ENCODE results near the gene CCDC87. TPM values are rescaled to one million over a fixed set of nuclear protein-coding genes. Genes with fewer than 3 reads are reported as not detected.

The CCDC87 gene
- total and polyA plus RNA-seq, 4 donors = 0.10 to 0.33 (median 0.19) TPM; not detected in 1

DNA sequence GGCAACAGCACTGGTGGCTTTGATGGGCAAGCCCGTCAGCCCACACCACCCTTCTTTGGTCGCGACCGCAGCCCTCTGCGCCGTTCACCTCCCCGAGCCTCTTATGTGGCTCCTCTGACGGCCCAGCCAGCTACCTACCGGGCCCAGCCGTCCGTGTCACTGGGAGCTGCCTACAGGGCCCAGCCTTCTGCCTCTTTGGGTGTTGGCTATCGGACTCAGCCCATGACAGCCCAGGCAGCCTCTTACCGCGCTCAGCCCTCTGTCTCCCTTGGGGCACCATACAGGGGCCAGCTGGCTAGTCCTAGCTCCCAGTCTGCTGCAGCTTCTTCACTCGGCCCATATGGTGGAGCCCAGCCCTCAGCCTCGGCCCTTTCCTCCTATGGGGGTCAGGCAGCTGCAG lies 31.6 kb upstream of the CCDC87 start:
- intact Hi-C loops (cut with DNase I) = no loop called here

GRCh38 chr11:66619080-66619554 lies 26.3 kb upstream of the CCDC87 start:
- 8 to 11% methylated on average over 4 of the region's 4 CpGs for WGBS, 2 donors
- intact Hi-C loops (cut with DNase I) = no loop called here
- Histone ChIP-seq H3K27ac (ENCODE audit: low read depth in 1 of 2, low read length in 2 of 2) (peak overlapping the region; percentile 57 to 68), H3K9me3 (ENCODE audit: control insufficient read depth, low read length) (no peaks in the 10 kb centered on the region), H3K4me1 (ENCODE audit: control insufficient read depth in 1 of 2, insufficient read depth in 2 of 2, low read length in 2 of 2) (no peaks in the 10 kb centered on the region), H3K27me3 (ENCODE audit: control insufficient read depth in 1 of 2, insufficient read depth in 2 of 2, low read length in 1 of 2) (no peaks in the 10 kb centered on the region), H3K36me3 (ENCODE audit: control insufficient read depth in 1 of 2, insufficient read depth in 2 of 2, low read length in 1 of 2) (no peaks in the 10 kb centered on the region), H3K4me3 (ENCODE audit: low read length in 2 of 2) (peak overlapping the region; percentile 14 to 93)
- ATAC-seq (ENCODE audit: low FRiP score) (no peak), DNase-seq (no peak)

More for the DNA sequence above, 31.6 kb upstream of the CCDC87 start:
- no peaks in the 10 kb centered on the region for H3K9me3 ChIP-seq (ENCODE audit: control insufficient read depth, low read length)
- H3K4me1 ChIP-seq (ENCODE audit: control insufficient read depth in 1 of 2, insufficient read depth in 2 of 2, low read length in 2 of 2) = peaks cover 0 to 2% of the 10 kb centered on the region in 2 donors
- no peak for DNase-seq
- no peak overlapping the region for H3K27ac ChIP-seq (ENCODE audit: low read depth in 1 of 2, low read length in 2 of 2)
- H3K36me3 ChIP-seq (ENCODE audit: control insufficient read depth in 1 of 2, insufficient read depth in 2 of 2, low read length in 1 of 2) = peaks cover 0 to 20% of the 10 kb centered on the region in 2 donors
- 84 to 85% methylated on average over 16 of the region's 16 CpGs for WGBS, 2 donors
- H3K4me3 ChIP-seq (ENCODE audit: low read length in 2 of 2) = no peak overlapping the region
- no peak for ATAC-seq (ENCODE audit: low FRiP score)
- H3K27me3 ChIP-seq (ENCODE audit: control insufficient read depth in 1 of 2, insufficient read depth in 2 of 2, low read length in 1 of 2) = no peaks in the 10 kb centered on the region

DNA sequence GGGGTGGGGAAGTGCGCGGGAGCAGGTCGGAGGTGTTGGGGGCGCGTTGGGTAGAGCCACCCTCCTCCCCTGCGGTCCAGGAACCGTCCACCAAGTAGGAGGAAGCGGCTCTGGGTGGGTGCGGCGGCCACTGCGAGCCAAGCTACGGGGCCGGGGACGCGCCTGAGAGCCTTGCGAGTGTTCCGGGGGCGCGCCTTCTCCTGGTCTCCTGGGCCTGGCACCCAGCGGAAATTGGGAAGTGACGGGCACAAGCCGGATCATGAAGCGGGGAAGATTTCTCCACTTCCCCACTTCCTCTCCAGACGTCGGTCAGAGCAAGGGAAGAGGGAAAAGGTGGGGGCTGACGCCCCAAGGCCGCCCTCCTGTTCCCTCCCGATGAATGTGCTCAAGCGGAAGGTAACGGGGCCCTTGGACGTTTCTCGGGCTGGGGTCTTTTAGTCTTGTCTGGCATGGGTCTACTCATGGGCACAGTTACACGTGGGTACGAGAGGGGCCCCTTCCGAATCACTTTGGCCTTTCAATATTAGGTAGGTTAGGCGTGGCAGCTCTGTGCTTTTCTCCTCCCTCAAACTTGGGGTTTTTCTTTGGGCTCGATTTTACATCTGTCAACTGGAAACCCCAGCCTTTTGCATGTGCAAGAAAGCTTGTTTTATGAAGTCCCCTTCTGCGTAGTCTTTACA lies 24.4 kb upstream of the CCDC87 start:
- DNase-seq = peak; percentile 92 to 93
- peak overlapping the region; percentile 78 to 93 for H3K4me3 ChIP-seq (ENCODE audit: low read length in 2 of 2)
- 0 to 1% methylated on average over 24 to 38 of the region's 38 CpGs for WGBS, 2 donors

DNA sequence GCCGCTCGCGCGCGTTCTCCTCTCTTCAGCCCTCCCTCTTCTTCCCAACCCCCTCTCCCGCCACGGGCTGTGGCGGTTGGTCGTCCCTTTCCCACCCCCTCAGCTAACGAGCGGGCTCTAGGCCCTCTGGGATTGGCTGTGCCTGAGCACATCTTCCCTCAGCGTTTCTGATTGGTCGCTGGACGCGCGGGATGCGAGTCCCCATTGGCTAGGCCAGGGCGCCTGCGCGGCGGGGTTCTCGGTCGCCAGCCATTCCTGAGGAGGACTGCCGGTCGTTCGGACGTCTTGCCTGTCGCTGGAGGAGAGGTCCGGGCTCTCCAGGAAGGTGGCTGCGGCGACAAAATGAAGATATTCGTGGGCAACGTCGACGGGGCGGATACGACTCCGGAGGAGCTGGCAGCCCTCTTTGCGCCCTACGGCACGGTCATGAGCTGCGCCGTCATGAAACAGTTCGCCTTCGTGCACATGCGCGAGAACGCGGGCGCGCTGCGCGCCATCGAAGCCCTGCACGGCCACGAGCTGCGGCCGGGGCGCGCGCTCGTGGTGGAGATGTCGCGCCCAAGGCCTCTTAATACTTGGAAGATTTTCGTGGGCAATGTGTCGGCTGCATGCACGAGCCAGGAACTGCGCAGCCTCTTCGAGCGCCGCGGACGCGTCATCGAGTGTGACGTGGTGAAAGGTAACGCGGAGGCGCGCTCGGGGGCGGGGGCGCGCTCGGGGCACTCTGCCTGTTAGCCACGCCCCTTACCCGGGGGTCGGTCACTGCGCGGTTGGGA lies 23.7 kb upstream of the CCDC87 start, which contains the start of gene RBM14:
TSS of gene RBM14 (plus strand) at position 252 of the 776 bp plus-strand sequence. CDS start at position 343, 91 bp downstream.
- Histone ChIP-seq H3K27ac (ENCODE audit: low read depth in 1 of 2, low read length in 2 of 2) (peak within 1 kb of the TSS; percentile 32 to 84), H3K36me3 (ENCODE audit: control insufficient read depth in 1 of 2, insufficient read depth in 2 of 2, low read length in 1 of 2) (no peaks in the 10 kb centered on the region), H3K4me1 (ENCODE audit: control insufficient read depth in 1 of 2, insufficient read depth in 2 of 2, low read length in 2 of 2) (no peaks in the 10 kb centered on the region), H3K4me3 (ENCODE audit: low read length in 2 of 2) (peak within 1 kb of the TSS; percentile 78 to 93), H3K9me3 (ENCODE audit: control insufficient read depth, low read length) (no peaks in the 10 kb centered on the region), H3K27me3 (ENCODE audit: control insufficient read depth in 1 of 2, insufficient read depth in 2 of 2, low read length in 1 of 2) (no peaks in the 10 kb centered on the region)
- peak; percentile 99 to 100 for DNase-seq
- 0 to 1% methylated on average over 86 to 90 of the region's 90 CpGs for WGBS, 2 donors
- peak; percentile 97 for ATAC-seq (ENCODE audit: low FRiP score)
- intact Hi-C loops (cut with DNase I) = no loop called here

More for the DNA sequence above, 24.4 kb upstream of the CCDC87 start:
- Histone ChIP-seq H3K4me1 (ENCODE audit: control insufficient read depth in 1 of 2, insufficient read depth in 2 of 2, low read length in 2 of 2) (no peaks in the 10 kb centered on the region), H3K9me3 (ENCODE audit: control insufficient read depth, low read length) (no peaks in the 10 kb centered on the region), H3K36me3 (ENCODE audit: control insufficient read depth in 1 of 2, insufficient read depth in 2 of 2, low read length in 1 of 2) (no peaks in the 10 kb centered on the region), H3K27me3 (ENCODE audit: control insufficient read depth in 1 of 2, insufficient read depth in 2 of 2, low read length in 1 of 2) (no peaks in the 10 kb centered on the region), H3K27ac (ENCODE audit: low read depth in 1 of 2, low read length in 2 of 2) (peak overlapping the region; percentile 32 to 66)
- ATAC-seq (ENCODE audit: low FRiP score) = peak; percentile 76
- intact Hi-C loops (cut with DNase I) = no loop called here

DNA sequence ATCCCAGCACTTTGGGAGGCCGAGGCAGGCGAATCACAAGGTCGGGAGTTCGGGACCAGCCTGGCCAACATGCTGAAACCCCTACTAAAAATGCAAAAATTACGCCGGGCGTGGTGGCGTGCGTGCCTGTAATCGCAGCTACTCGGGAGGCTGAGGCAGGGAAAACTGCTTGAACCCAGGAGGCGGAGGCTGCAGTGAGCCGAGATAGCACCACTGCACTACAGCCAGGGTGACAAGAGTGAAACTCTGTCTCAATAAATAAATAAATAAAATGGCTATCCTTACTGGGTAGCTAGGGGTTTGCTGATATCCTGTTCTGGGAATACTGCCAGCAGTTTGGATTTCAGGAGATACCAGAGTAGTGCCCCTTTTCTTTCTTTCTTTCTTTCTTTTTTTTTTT lies 21.2 kb upstream of the CCDC87 start:
- Histone ChIP-seq H3K27ac (ENCODE audit: low read depth in 1 of 2, low read length in 2 of 2) (no peak overlapping the region), H3K27me3 (ENCODE audit: control insufficient read depth in 1 of 2, insufficient read depth in 2 of 2, low read length in 1 of 2) (no peaks in the 10 kb centered on the region), H3K36me3 (ENCODE audit: control insufficient read depth in 1 of 2, insufficient read depth in 2 of 2, low read length in 1 of 2) (no peaks in the 10 kb centered on the region), H3K9me3 (ENCODE audit: control insufficient read depth, low read length) (no peaks in the 10 kb centered on the region), H3K4me1 (ENCODE audit: control insufficient read depth in 1 of 2, insufficient read depth in 2 of 2, low read length in 2 of 2) (no peaks in the 10 kb centered on the region), H3K4me3 (ENCODE audit: low read length in 2 of 2) (no peak overlapping the region)
- intact Hi-C loops (cut with DNase I) = no loop called here
- DNase-seq (no peak), ATAC-seq (ENCODE audit: low FRiP score) (no peak)
- 88 to 89% methylated on average over 13 of the region's 13 CpGs for WGBS, 2 donors

DNA sequence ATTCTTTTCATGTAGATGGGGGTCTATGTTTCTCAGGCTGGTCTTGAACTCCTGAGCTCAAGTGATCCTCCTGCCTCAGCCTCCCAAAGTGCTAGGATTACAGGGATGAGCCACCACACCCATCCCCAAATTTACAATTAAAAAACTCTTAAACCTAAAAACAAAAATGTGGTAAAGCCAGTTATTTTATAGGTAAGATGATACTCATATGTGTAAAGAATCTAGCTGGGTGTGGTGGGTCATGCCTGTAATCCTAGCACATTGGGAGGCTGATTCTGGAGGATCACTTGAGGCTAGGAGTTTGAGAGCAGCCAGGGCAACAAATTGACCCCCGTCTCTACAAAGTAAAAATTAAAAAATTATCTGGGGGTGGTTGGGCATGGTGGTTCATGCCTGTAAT lies 19.6 kb upstream of the CCDC87 start:
- no peak overlapping the region for H3K4me3 ChIP-seq (ENCODE audit: low read length in 2 of 2)
- intact Hi-C loops (cut with DNase I) = no loop called here
- DNase-seq (no peak), ATAC-seq (ENCODE audit: low FRiP score) (no peak)
- no peaks in the 10 kb centered on the region for H3K4me1 ChIP-seq (ENCODE audit: control insufficient read depth in 1 of 2, insufficient read depth in 2 of 2, low read length in 2 of 2)
- H3K27me3 ChIP-seq (ENCODE audit: control insufficient read depth in 1 of 2, insufficient read depth in 2 of 2, low read length in 1 of 2) = no peaks in the 10 kb centered on the region
- no peak overlapping the region for H3K27ac ChIP-seq (ENCODE audit: low read depth in 1 of 2, low read length in 2 of 2)
- no peaks in the 10 kb centered on the region for H3K9me3 ChIP-seq (ENCODE audit: control insufficient read depth, low read length)
- H3K36me3 ChIP-seq (ENCODE audit: control insufficient read depth in 1 of 2, insufficient read depth in 2 of 2, low read length in 1 of 2) = no peaks in the 10 kb centered on the region
- 94 to 96% methylated on average over 1 of the region's 1 CpG for WGBS, 2 donors

- H3K4me3 ChIP-seq (ENCODE audit: low read length in 2 of 2) = no peak overlapping the region
- intact Hi-C loops (cut with DNase I) = no loop called here
- DNase-seq (no peak), ATAC-seq (ENCODE audit: low FRiP score) (no peak)
- H3K9me3 ChIP-seq (ENCODE audit: control insufficient read depth, low read length) = no peaks in the 10 kb centered on the region
- H3K4me1 ChIP-seq (ENCODE audit: control insufficient read depth in 1 of 2, insufficient read depth in 2 of 2, low read length in 2 of 2) = no peaks in the 10 kb centered on the region
- no peaks in the 10 kb centered on the region for H3K36me3 ChIP-seq (ENCODE audit: control insufficient read depth in 1 of 2, insufficient read depth in 2 of 2, low read length in 1 of 2)
- 68 to 69% methylated on average over 4 of the region's 4 CpGs for WGBS, 2 donors
- no peak overlapping the region for H3K27ac ChIP-seq (ENCODE audit: low read depth in 1 of 2, low read length in 2 of 2)
- no peaks in the 10 kb centered on the region for H3K27me3 ChIP-seq (ENCODE audit: control insufficient read depth in 1 of 2, insufficient read depth in 2 of 2, low read length in 1 of 2)
Observed at GRCh38 chr11:66609721-66610617, 17.1 kb upstream of the CCDC87 start.

- Histone ChIP-seq H3K9me3 (ENCODE audit: control insufficient read depth, low read length) (no peaks in the 10 kb centered on the region), H3K4me3 (ENCODE audit: low read length in 2 of 2) (no peak overlapping the region), H3K4me1 (ENCODE audit: control insufficient read depth in 1 of 2, insufficient read depth in 2 of 2, low read length in 2 of 2) (peaks cover 0 to 3% of the 10 kb centered on the region in 2 donors), H3K27me3 (ENCODE audit: control insufficient read depth in 1 of 2, insufficient read depth in 2 of 2, low read length in 1 of 2) (no peaks in the 10 kb centered on the region), H3K27ac (ENCODE audit: low read depth in 1 of 2, low read length in 2 of 2) (peak overlapping the region; percentile 33 to 85), H3K36me3 (ENCODE audit: control insufficient read depth in 1 of 2, insufficient read depth in 2 of 2, low read length in 1 of 2) (no peaks in the 10 kb centered on the region)
- peak; percentile 81 for ATAC-seq (ENCODE audit: low FRiP score)
- peak; percentile 86 to 88 for DNase-seq
- WGBS, 2 donors = 5 to 7% methylated on average over 8 of the region's 8 CpGs
- intact Hi-C loops (cut with DNase I) = no loop called here
Observed at GRCh38 chr11:66607126-66607834, 14.4 kb upstream of the CCDC87 start.

All from aorta (tissue), 5 donors.